HepG2 (cell line): ENCODE results near the gene ODAD4. TPM values are rescaled to one million over a fixed set of nuclear protein-coding genes. Genes with fewer than 3 reads are reported as not detected.
A peak's percentile ranks its signal among the peaks of the same experiment; 100 is the strongest.

ENCODE experiments used
- ZKSCAN8 ChIP-seq: IDR thresholded peaks from 2 replicates; pipeline ENCODE4 v1.6.1; 2016; ENCODE audit warnings: borderline replicate concordance, missing genetic modification reagents, missing compliant biosample characterization
- ZNF607 ChIP-seq: sonication (generic); formaldehyde crosslinking; IDR thresholded peaks from 2 replicates; pipeline ENCODE4 v1.5.1; 2020; ENCODE audit warnings: missing genetic modification reagents, mild to moderate bottlenecking, borderline replicate concordance
- polyA plus RNA-seq, 8 experiments: library from polyadenylated mRNA; depleted of rRNA in 3 of 8; stranded (reverse) in 7 of 8; unstranded in 1 of 8; fragments of >200 nt; fragmentation: Illumina TruSeq in 4 of 8; extraction: Trizol in 4 of 8; gene quantifications; 2 replicates each; pipeline versions ENCODE4 v1.2.1 to v1.2.3, GENCODE V29; 2011 to 2016; ENCODE audit warnings: low read depth in 4 of 8, missing spikeins in 1 of 8, mixed read lengths in 1 of 8; ENCODE audit not compliant: insufficient read depth in 1 of 8
- total RNA-seq, 5 experiments: library from RNA; depleted of rRNA; stranded (reverse); fragments of >200 nt; fragmentation: Illumina TruSeq; extraction: Trizol; gene quantifications; 2 replicates each; pipeline ENCODE4 v1.2.3, GENCODE V29; 2016; ENCODE audit warnings: low read depth in 1 of 5
- TF ChIP-seq, protein P1 (sequence below): IDR thresholded peaks from 2 replicates; pipeline ENCODE4 v1.6.1; 2012; ENCODE audit warnings: low read length, improper control_type of control experiment
- TF ChIP-seq, protein P2 (sequence below): sonication (generic); formaldehyde crosslinking; IDR thresholded peaks from one replicate; pipeline ENCODE4 v1.5.1; 2020; ENCODE audit warnings: mild to moderate bottlenecking, missing genetic modification reagents; ENCODE audit errors: not compliant biosample characterization
- TF ChIP-seq, protein P3 (sequence below): sonication (generic); formaldehyde crosslinking; IDR thresholded peaks from 2 replicates; pipeline ENCODE4 v1.4.0; 2020; ENCODE audit warnings: missing genetic modification reagents
- TF ChIP-seq, protein P4 (sequence below): sonication (generic); formaldehyde crosslinking; IDR thresholded peaks from 2 replicates; pipeline ENCODE4 v1.4.0; 2020; ENCODE audit warnings: missing genetic modification reagents, low read depth, mild to moderate bottlenecking, borderline replicate concordance
- TF ChIP-seq, protein P5 (sequence below): sonication (generic); formaldehyde crosslinking; IDR thresholded peaks from 2 replicates; pipeline ENCODE4 v1.5.0; 2020; ENCODE audit warnings: missing genetic modification reagents

Gene ODAD4
- total and polyA plus RNA-seq, 2 of the 13 experiments (the other 11 are each of a cell fraction or from before 2014, with no cell fraction given): 0.48 to 0.53 TPM

DNA sequence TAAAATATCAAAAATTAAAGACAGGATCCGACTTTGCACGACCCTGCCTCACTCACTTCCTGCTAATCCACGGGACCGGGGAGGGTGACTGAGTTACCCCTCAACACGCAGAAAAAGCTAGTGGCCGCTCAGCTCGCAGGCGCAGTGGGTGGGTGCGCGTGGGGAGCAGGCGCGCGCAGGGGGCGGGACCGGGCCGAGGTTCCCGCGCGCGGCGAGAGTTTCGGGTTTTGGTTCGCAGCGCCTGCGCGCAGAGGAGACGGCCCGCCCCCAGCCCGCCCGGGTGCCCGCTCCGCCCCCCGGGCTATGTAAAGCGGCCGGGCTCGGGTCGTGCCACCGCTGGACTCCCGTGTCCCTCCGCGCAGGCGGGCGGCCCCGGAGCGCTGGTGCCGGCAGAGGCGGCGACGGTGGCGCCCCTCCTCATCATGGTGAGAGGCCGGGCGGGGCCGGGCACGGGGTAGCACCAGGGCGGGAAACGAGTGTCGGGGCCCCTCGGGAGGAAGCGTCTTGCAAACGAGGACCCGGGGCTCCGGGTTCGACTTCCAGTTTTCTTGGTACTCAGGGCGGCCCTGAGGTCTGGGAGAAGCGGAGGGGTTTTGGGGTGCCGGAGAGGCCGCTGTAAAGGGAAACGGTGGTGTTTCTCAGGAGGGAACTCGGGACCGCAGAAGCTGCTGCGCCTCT is 36.2 kb downstream of the ODAD4 start, which contains the start of gene CNP (continued):
- TF ChIP-seq, protein P1, sequence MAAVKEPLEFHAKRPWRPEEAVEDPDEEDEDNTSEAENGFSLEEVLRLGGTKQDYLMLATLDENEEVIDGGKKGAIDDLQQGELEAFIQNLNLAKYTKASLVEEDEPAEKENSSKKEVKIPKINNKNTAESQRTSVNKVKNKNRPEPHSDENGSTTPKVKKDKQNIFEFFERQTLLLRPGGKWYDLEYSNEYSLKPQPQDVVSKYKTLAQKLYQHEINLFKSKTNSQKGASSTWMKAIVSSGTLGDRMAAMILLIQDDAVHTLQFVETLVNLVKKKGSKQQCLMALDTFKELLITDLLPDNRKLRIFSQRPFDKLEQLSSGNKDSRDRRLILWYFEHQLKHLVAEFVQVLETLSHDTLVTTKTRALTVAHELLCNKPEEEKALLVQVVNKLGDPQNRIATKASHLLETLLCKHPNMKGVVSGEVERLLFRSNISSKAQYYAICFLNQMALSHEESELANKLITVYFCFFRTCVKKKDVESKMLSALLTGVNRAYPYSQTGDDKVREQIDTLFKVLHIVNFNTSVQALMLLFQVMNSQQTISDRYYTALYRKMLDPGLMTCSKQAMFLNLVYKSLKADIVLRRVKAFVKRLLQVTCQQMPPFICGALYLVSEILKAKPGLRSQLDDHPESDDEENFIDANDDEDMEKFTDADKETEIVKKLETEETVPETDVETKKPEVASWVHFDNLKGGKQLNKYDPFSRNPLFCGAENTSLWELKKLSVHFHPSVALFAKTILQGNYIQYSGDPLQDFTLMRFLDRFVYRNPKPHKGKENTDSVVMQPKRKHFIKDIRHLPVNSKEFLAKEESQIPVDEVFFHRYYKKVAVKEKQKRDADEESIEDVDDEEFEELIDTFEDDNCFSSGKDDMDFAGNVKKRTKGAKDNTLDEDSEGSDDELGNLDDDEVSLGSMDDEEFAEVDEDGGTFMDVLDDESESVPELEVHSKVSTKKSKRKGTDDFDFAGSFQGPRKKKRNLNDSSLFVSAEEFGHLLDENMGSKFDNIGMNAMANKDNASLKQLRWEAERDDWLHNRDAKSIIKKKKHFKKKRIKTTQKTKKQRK: no peak
- TF ChIP-seq, protein P2, sequence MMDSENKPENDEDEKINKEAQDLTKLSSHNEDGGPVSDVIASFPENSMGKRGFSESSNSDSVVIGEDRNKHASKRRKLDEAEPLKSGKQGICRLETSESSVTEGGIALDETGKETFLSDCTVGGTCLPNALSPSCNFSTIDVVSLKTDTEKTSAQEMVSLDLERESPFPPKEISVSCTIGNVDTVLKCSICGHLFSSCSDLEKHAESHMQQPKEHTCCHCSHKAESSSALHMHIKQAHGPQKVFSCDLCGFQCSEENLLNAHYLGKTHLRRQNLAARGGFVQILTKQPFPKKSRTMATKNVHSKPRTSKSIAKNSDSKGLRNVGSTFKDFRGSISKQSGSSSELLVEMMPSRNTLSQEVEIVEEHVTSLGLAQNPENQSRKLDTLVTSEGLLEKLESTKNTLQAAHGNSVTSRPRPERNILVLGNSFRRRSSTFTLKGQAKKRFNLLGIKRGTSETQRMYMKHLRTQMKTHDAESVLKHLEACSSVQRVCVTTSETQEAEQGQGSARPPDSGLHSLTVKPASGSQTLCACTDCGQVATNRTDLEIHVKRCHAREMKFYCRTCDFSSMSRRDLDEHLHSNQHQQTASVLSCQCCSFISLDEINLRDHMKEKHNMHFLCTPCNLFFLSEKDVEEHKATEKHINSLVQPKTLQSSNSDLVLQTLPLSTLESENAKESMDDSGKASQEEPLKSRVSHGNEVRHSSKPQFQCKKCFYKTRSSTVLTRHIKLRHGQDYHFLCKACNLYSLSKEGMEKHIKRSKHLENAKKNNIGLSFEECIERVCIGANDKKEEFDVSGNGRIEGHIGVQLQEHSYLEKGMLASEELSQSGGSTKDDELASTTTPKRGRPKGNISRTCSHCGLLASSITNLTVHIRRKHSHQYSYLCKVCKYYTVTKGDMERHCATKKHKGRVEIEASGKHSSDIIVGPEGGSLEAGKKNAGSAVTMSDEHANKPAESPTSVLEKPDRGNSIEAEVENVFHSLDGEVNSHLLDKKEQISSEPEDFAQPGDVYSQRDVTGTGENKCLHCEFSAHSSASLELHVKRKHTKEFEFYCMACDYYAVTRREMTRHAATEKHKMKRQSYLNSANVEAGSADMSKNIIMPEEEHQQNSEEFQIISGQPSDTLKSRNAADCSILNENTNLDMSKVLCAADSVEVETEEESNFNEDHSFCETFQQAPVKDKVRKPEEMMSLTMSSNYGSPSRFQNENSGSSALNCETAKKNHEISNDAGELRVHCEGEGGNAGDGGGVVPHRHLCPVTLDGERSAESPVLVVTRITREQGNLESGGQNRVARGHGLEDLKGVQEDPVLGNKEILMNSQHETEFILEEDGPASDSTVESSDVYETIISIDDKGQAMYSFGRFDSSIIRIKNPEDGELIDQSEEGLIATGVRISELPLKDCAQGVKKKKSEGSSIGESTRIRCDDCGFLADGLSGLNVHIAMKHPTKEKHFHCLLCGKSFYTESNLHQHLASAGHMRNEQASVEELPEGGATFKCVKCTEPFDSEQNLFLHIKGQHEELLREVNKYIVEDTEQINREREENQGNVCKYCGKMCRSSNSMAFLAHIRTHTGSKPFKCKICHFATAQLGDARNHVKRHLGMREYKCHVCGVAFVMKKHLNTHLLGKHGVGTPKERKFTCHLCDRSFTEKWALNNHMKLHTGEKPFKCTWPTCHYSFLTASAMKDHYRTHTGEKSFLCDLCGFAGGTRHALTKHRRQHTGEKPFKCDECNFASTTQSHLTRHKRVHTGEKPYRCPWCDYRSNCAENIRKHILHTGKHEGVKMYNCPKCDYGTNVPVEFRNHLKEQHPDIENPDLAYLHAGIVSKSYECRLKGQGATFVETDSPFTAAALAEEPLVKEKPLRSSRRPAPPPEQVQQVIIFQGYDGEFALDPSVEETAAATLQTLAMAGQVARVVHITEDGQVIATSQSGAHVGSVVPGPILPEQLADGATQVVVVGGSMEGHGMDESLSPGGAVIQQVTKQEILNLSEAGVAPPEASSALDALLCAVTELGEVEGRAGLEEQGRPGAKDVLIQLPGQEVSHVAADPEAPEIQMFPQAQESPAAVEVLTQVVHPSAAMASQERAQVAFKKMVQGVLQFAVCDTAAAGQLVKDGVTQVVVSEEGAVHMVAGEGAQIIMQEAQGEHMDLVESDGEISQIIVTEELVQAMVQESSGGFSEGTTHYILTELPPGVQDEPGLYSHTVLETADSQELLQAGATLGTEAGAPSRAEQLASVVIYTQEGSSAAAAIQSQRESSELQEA (CRISPR knock-in tag): peak; percentile 63
- TF ChIP-seq, protein P3, sequence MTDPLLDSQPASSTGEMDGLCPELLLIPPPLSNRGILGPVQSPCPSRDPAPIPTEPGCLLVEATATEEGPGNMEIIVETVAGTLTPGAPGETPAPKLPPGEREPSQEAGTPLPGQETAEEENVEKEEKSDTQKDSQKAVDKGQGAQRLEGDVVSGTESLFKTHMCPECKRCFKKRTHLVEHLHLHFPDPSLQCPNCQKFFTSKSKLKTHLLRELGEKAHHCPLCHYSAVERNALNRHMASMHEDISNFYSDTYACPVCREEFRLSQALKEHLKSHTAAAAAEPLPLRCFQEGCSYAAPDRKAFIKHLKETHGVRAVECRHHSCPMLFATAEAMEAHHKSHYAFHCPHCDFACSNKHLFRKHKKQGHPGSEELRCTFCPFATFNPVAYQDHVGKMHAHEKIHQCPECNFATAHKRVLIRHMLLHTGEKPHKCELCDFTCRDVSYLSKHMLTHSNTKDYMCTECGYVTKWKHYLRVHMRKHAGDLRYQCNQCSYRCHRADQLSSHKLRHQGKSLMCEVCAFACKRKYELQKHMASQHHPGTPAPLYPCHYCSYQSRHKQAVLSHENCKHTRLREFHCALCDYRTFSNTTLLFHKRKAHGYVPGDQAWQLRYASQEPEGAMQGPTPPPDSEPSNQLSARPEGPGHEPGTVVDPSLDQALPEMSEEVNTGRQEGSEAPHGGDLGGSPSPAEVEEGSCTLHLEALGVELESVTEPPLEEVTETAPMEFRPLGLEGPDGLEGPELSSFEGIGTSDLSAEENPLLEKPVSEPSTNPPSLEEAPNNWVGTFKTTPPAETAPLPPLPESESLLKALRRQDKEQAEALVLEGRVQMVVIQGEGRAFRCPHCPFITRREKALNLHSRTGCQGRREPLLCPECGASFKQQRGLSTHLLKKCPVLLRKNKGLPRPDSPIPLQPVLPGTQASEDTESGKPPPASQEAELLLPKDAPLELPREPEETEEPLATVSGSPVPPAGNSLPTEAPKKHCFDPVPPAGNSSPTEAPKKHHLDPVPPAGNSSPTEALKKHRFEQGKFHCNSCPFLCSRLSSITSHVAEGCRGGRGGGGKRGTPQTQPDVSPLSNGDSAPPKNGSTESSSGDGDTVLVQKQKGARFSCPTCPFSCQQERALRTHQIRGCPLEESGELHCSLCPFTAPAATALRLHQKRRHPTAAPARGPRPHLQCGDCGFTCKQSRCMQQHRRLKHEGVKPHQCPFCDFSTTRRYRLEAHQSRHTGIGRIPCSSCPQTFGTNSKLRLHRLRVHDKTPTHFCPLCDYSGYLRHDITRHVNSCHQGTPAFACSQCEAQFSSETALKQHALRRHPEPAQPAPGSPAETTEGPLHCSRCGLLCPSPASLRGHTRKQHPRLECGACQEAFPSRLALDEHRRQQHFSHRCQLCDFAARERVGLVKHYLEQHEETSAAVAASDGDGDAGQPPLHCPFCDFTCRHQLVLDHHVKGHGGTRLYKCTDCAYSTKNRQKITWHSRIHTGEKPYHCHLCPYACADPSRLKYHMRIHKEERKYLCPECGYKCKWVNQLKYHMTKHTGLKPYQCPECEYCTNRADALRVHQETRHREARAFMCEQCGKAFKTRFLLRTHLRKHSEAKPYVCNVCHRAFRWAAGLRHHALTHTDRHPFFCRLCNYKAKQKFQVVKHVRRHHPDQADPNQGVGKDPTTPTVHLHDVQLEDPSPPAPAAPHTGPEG (CRISPR knock-in tag): peak; percentile 94
- TF ChIP-seq ZNF607 (CRISPR knock-in tag) (peak; percentile 96; the same call in 1 of the 2 replicates), ZKSCAN8 (CRISPR knock-in tag) (peak; percentile 10; the same call in 1 of the 2 replicates)
- TF ChIP-seq, protein P4, sequence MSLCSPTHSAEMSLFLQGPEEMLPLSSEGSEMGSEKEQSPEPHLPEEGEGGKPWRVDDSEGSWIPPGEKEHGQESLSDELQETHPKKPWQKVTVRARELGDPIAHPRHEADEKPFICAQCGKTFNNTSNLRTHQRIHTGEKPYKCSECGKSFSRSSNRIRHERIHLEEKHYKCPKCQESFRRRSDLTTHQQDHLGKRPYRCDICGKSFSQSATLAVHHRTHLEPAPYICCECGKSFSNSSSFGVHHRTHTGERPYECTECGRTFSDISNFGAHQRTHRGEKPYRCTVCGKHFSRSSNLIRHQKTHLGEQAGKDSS (CRISPR knock-in tag): peak; percentile 93; the same call in 1 of the 2 replicates
- TF ChIP-seq, protein P5, sequence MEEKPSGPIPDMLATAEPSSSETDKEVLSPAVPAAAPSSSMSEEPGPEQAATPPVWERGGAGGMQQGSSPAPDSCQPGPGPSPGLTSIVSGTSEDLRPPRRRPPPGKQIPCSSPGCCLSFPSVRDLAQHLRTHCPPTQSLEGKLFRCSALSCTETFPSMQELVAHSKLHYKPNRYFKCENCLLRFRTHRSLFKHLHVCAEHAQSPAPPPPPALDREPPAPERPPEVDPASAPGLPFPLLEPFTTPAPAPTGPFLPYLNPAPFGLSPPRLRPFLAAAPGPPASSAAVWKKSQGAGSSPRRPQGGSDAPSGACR (CRISPR knock-in tag): no peak
